Naive thymus-derived CD8-positive, alpha-beta T cell (primary cell): Measurements from ENCODE around the gene CCNB2. TPM values are rescaled to one million over a fixed set of nuclear protein-coding genes. Genes with fewer than 3 reads are reported as not detected.

Experiments
- ATAC-seq, 2 donors: fragments of 150-1000 bp; cut with Tn5 transposase in 1 of 2; sonication (Bioruptor Pico), chemical (Tn5 transposase) in 1 of 2; 1 replicate in 1 of 2; 2 replicates in 1 of 2; pipeline ENCODE4 v1.10.0; 2021; ENCODE audit warnings: mild to moderate bottlenecking in 2 of 2, moderate library complexity in 2 of 2
- POLR2A ChIA-PET: fragments of 350-600 bp; sonication (Branson Sonifier 250); formaldehyde crosslinking; loops from one replicate; lab custom pipeline; 2021; ENCODE audit warnings: antibody characterized with exemption; lab: Charles Lee
- DNase-seq, 10 donors: peaks; one replicate each; pipeline versions ENCODE4 v3.0.0 to v3.0.0-alpha.2; 2020 to 2022
- H3K27ac Mint-ChIP-seq, 10 donors: one replicate each; pipeline ENCODE4 v1.8.0; 2020 to 2022; ENCODE audit warnings: mild to moderate bottlenecking in 10 of 10, mixed read lengths in 10 of 10, moderate library complexity in 4 of 10, inconsistent platforms in 1 of 10
- H3K27me3 Mint-ChIP-seq, 5 donors: one replicate each; pipeline ENCODE4 v1.8.0; 2021 to 2022; ENCODE audit warnings: mixed read lengths in 5 of 5
- H3K36me3 Mint-ChIP-seq, 3 donors: one replicate each; pipeline ENCODE4 v1.8.0; 2020 to 2022; ENCODE audit warnings: mixed read lengths in 3 of 3, mild to moderate bottlenecking in 2 of 3, inconsistent platforms in 1 of 3
- H3K4me1 Mint-ChIP-seq, 4 donors: one replicate each; pipeline ENCODE4 v1.8.0; 2021 to 2022; ENCODE audit warnings: mixed read lengths in 4 of 4
- H3K4me3 Mint-ChIP-seq, 10 donors: one replicate each; pipeline ENCODE4 v1.8.0; 2020 to 2022; ENCODE audit warnings: mild to moderate bottlenecking in 10 of 10, mixed read lengths in 10 of 10, moderate library complexity in 6 of 10, inconsistent platforms in 1 of 10
- H3K9me3 Mint-ChIP-seq, 9 donors: one replicate each; pipeline ENCODE4 v1.8.0; 2020 to 2022; ENCODE audit warnings: mixed read lengths in 9 of 9, mild to moderate bottlenecking in 3 of 9, inconsistent platforms in 1 of 9, moderate library complexity in 1 of 9
- microRNA-seq: library from miRNA; unstranded; fragments of <30 nt; microRNA quantifications from one replicate; pipeline ENCODE4 v1.2.0, GENCODE V29; 2022; ENCODE audit warnings: borderline microRNAs expressed
- polyA plus RNA-seq, 3 donors: library from polyadenylated mRNA; unstranded; fragments of 300-500 nt; fragmentation: Illumina TruSeq; gene quantifications; one replicate each; pipeline ENCODE4 v1.2.3, GENCODE V29; 2021
- total RNA-seq, 8 experiments: library from RNA in 2 of 8; stranded (reverse) in 2 of 8; gene quantifications; one replicate each; pipeline ENCODE4 v1.2.3 and lab custom pipeline; 2021 to 2026

CCNB2 gene
- total and polyA plus RNA-seq, 5 experiments from 2014 or later, result 0.34 to 0.80 (median 0.52) TPM; not detected in 2

- DNase-seq (no peak), ATAC-seq (no peak)
- no peak overlapping the region for H3K4me3 Mint-ChIP-seq
- H3K27me3 Mint-ChIP-seq, result peaks cover 0 to 7% (median 2%) of the 10 kb centered on the region in 5 donors
- peaks cover 0 to 7% (median 3%) of the 10 kb centered on the region in 4 donors for H3K4me1 Mint-ChIP-seq
- no peaks in the 10 kb centered on the region for H3K36me3 Mint-ChIP-seq
- POLR2A ChIA-PET, result no interaction called here
- H3K27ac Mint-ChIP-seq, result no peak overlapping the region
- H3K9me3 Mint-ChIP-seq, result peaks cover 0 to 4% (median 0%) of the 10 kb centered on the region in 9 donors
Measured at GRCh38 chr15:59172289-59172901, 67.4 kb downstream of the CCNB2 start.

- DNase-seq (no peak), ATAC-seq (no peak)
- Mint-ChIP-seq H3K4me1 (peaks cover 0 to 8% (median 3%) of the 10 kb centered on the region in 4 donors), H3K36me3 (no peaks in the 10 kb centered on the region), H3K27me3 (peaks cover 0 to 10% (median 2%) of the 10 kb centered on the region in 5 donors), H3K9me3 (peaks cover 0 to 4% (median 0%) of the 10 kb centered on the region in 9 donors), H3K4me3 (no peak overlapping the region), H3K27ac (no peak overlapping the region)
- POLR2A ChIA-PET, result no interaction called here
Measured at GRCh38 chr15:59173194-59173593, 68.2 kb downstream of the CCNB2 start.

GRCh38 chr15:59174151-59174834 lies 69.3 kb downstream of the CCNB2 start:
- Mint-ChIP-seq H3K4me3 (no peak overlapping the region), H3K4me1 (peaks cover 0 to 8% (median 3%) of the 10 kb centered on the region in 4 donors), H3K27ac (no peak overlapping the region), H3K9me3 (peaks cover 0 to 4% (median 0%) of the 10 kb centered on the region in 9 donors), H3K27me3 (peaks cover 0 to 11% (median 7%) of the 10 kb centered on the region in 5 donors), H3K36me3 (no peaks in the 10 kb centered on the region)
- no peak for ATAC-seq
- no peak for DNase-seq
- POLR2A ChIA-PET, result no interaction called here

Small RNA genes within 50 kb of the gene (microRNA-seq; reads per million reads assigned to microRNA genes)
- gene MIR2116, result not detected

Other genes with a start within 250 kb of the CCNB2 start
- 100 to 1,000 TPM; 163 to 170 TPM for gene SLTM, start 171.5 kb upstream of the CCNB2 start, total RNA-seq
- 10 to 100 TPM; 52.1 to 65.8 (median 58.8) TPM for gene SLTM, start 171.5 kb upstream of the CCNB2 start, polyA plus RNA-seq
- 10 to 100 TPM; 51.4 to 58.2 TPM for gene RNF111, start 117.5 kb upstream of the CCNB2 start, total RNA-seq
- 10 to 100 TPM; 12.1 to 14.3 (median 14.0) TPM for gene RNF111, start 117.5 kb upstream of the CCNB2 start, polyA plus RNA-seq
- gene LDHAL6B, start 101.7 kb downstream of the CCNB2 start, total RNA-seq, result not detected
- not detected for gene LDHAL6B, start 101.7 kb downstream of the CCNB2 start, polyA plus RNA-seq